HepG2 (cell line): Measurements from ENCODE around the gene B4GALT3. TPM values are rescaled to one million over a fixed set of nuclear protein-coding genes. Genes with fewer than 3 reads are reported as not detected.

Experiments used
- CBX5 ChIP-seq: sonication (generic); formaldehyde crosslinking; IDR thresholded peaks from 2 replicates; pipeline ENCODE4 v1.4.0; 2020; ENCODE audit warnings: missing genetic modification reagents, borderline replicate concordance
- HNF4G ChIP-seq, 2 experiments: sonication (generic) in 1 of 2; formaldehyde crosslinking in 1 of 2; IDR thresholded peaks; 2 replicates each; pipeline versions ENCODE4 v1.4.0 to v1.6.1; 2011 to 2020; ENCODE audit warnings: borderline replicate concordance in 2 of 2, low read depth in 2 of 2, mild to moderate bottlenecking in 2 of 2, low read length in 1 of 2, missing genetic modification reagents in 1 of 2, moderate library complexity in 1 of 2
- JUNB ChIP-seq: sonication (generic); formaldehyde crosslinking; IDR thresholded peaks from 2 replicates; pipeline ENCODE4 v1.8.0; 2022; ENCODE audit warnings: missing genetic modification reagents, mild to moderate bottlenecking, borderline replicate concordance
- ZKSCAN5 ChIP-seq: sonication (generic); formaldehyde crosslinking; IDR thresholded peaks from 2 replicates; pipeline ENCODE4 v1.5.1; 2020; ENCODE audit warnings: mild to moderate bottlenecking, missing genetic modification reagents
- ZNF138 ChIP-seq: sonication (generic); formaldehyde crosslinking; IDR thresholded peaks from 2 replicates; pipeline ENCODE4 v1.5.0; 2020; ENCODE audit warnings: mild to moderate bottlenecking, low read depth, missing genetic modification reagents
- ZNF546 ChIP-seq: sonication (generic); formaldehyde crosslinking; conservative IDR thresholded peaks from 2 replicates; pipeline ENCODE4 v1.8.1; 2023; ENCODE audit warnings: mild to moderate bottlenecking, missing genetic modification reagents
- ZNF605 ChIP-seq: sonication (generic); formaldehyde crosslinking; IDR thresholded peaks from 2 replicates; pipeline ENCODE4 v1.8.0; 2022; ENCODE audit warnings: mild to moderate bottlenecking, missing genetic modification reagents
- ZNF724P ChIP-seq: sonication (generic); formaldehyde crosslinking; IDR thresholded peaks from 2 replicates; pipeline ENCODE4 v1.8.0; 2022; ENCODE audit warnings: missing genetic modification reagents, borderline replicate concordance
- polyA plus RNA-seq, 8 experiments: library from polyadenylated mRNA; depleted of rRNA in 3 of 8; stranded (reverse) in 7 of 8; unstranded in 1 of 8; fragments of >200 nt; fragmentation: Illumina TruSeq in 4 of 8; extraction: Trizol in 4 of 8; gene quantifications; 2 replicates each; pipeline versions ENCODE4 v1.2.1 to v1.2.3, GENCODE V29; 2011 to 2016; ENCODE audit warnings: low read depth in 4 of 8, missing spikeins in 1 of 8, mixed read lengths in 1 of 8; ENCODE audit not compliant: insufficient read depth in 1 of 8
- total RNA-seq, 5 experiments: library from RNA; depleted of rRNA; stranded (reverse); fragments of >200 nt; fragmentation: Illumina TruSeq; extraction: Trizol; gene quantifications; 2 replicates each; pipeline ENCODE4 v1.2.3, GENCODE V29; 2016; ENCODE audit warnings: low read depth in 1 of 5
- TF ChIP-seq, protein P1 (sequence below): sonication (generic); formaldehyde crosslinking; IDR thresholded peaks from 2 replicates; pipeline ENCODE4 v1.9.0; 2021; ENCODE audit warnings: missing genetic modification reagents, mild to moderate bottlenecking, borderline replicate concordance
- TF ChIP-seq, protein P2 (sequence below): sonication (generic); formaldehyde crosslinking; IDR thresholded peaks from 2 replicates; pipeline ENCODE4 v1.4.0; 2020; ENCODE audit warnings: missing genetic modification reagents
- TF ChIP-seq, protein P3 (sequence below): IDR thresholded peaks from 2 replicates; pipeline ENCODE4 v1.6.1; 2016; ENCODE audit warnings: low read depth, control low read depth
- TF ChIP-seq, protein P4 (sequence below): sonication (generic); formaldehyde crosslinking; IDR thresholded peaks from 2 replicates; pipeline ENCODE4 v1.5.1; 2020; ENCODE audit warnings: missing genetic modification reagents, mild to moderate bottlenecking, borderline replicate concordance
- TF ChIP-seq, protein P5 (sequence below): sonication (generic); formaldehyde crosslinking; IDR thresholded peaks from 2 replicates; pipeline ENCODE4 v1.5.1; 2020; ENCODE audit warnings: mild to moderate bottlenecking, missing genetic modification reagents, moderate library complexity

The B4GALT3 gene
- total and polyA plus RNA-seq, 2 of the 13 experiments (the other 11 are each of a cell fraction or from before 2014, with no cell fraction given), result 35.6 to 40.4 TPM

DNA sequence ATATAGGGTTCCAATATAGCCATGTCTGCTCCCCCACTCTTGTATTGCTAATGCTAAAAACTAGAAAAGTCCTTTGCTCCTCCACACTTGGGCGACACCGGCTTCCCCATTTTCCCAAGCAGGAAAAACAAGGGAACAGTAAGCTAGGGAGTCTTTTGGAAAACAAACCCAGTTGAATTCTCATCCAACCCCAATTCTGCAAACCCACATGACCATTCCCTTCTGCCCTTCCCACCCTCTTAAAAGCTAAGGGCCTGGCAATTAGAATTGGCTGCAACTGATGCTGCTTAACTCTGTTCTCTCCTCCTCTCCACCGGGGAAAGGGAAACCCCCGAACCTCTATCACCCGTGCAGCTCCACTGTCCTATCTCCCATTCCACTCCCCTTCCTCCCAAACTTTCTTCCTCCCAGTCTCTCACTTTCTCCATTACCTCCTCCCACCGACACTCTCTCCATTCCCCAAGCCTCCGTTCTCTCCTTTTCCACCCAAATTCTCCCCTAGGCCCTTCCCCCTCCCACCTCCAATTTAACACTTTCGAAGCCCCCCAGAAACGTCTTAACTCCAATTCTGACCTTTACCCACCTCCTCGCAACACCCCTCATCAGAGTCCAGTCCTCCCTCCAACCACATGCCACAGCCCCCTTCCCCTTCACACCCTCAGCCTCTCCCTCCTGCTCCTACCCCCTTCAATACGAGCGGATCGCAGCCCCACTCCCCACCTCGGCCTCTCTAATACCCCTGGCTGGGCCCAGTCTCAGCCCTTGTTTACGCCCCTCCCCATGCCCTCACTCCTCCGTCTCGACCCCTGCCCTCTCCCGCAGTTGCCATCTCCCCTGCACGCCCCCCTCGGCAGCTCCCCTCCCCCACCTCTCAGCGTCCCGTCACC, 45.5 kb downstream of the B4GALT3 start (continued):
- TF ChIP-seq HNF4G (IDR thresholded peaks at IDR 0.05; ENCODE audit: borderline replicate concordance, low read depth, low read length), result no peak
- TF ChIP-seq HNF4G (CRISPR knock-in tag; IDR thresholded peaks at IDR 0.05; ENCODE audit: borderline replicate concordance, low read depth), result 0 out of 2 replicates have a peak, but pooled peaks have one; percentile 13
- TF ChIP-seq, protein P1, sequence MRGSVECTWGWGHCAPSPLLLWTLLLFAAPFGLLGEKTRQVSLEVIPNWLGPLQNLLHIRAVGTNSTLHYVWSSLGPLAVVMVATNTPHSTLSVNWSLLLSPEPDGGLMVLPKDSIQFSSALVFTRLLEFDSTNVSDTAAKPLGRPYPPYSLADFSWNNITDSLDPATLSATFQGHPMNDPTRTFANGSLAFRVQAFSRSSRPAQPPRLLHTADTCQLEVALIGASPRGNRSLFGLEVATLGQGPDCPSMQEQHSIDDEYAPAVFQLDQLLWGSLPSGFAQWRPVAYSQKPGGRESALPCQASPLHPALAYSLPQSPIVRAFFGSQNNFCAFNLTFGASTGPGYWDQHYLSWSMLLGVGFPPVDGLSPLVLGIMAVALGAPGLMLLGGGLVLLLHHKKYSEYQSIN (CRISPR knock-in tag), result no peak
- TF ChIP-seq ZNF546 (CRISPR knock-in tag), result no peak
- TF ChIP-seq, protein P2, sequence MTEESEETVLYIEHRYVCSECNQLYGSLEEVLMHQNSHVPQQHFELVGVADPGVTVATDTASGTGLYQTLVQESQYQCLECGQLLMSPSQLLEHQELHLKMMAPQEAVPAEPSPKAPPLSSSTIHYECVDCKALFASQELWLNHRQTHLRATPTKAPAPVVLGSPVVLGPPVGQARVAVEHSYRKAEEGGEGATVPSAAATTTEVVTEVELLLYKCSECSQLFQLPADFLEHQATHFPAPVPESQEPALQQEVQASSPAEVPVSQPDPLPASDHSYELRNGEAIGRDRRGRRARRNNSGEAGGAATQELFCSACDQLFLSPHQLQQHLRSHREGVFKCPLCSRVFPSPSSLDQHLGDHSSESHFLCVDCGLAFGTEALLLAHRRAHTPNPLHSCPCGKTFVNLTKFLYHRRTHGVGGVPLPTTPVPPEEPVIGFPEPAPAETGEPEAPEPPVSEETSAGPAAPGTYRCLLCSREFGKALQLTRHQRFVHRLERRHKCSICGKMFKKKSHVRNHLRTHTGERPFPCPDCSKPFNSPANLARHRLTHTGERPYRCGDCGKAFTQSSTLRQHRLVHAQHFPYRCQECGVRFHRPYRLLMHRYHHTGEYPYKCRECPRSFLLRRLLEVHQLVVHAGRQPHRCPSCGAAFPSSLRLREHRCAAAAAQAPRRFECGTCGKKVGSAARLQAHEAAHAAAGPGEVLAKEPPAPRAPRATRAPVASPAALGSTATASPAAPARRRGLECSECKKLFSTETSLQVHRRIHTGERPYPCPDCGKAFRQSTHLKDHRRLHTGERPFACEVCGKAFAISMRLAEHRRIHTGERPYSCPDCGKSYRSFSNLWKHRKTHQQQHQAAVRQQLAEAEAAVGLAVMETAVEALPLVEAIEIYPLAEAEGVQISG, result no peak
- no peak for TF ChIP-seq ZNF605
- TF ChIP-seq ZNF138 (CRISPR knock-in tag), result no peak
- no peak for TF ChIP-seq ZNF724P (CRISPR knock-in tag)
- peak; percentile 33; the same call in 1 of the 2 replicates for TF ChIP-seq JUNB
- TF ChIP-seq, protein P3, sequence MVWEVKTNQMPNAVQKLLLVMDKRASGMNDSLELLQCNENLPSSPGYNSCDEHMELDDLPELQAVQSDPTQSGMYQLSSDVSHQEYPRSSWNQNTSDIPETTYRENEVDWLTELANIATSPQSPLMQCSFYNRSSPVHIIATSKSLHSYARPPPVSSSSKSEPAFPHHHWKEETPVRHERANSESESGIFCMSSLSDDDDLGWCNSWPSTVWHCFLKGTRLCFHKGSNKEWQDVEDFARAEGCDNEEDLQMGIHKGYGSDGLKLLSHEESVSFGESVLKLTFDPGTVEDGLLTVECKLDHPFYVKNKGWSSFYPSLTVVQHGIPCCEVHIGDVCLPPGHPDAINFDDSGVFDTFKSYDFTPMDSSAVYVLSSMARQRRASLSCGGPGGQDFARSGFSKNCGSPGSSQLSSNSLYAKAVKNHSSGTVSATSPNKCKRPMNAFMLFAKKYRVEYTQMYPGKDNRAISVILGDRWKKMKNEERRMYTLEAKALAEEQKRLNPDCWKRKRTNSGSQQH, result no peak
- TF ChIP-seq, protein P4, sequence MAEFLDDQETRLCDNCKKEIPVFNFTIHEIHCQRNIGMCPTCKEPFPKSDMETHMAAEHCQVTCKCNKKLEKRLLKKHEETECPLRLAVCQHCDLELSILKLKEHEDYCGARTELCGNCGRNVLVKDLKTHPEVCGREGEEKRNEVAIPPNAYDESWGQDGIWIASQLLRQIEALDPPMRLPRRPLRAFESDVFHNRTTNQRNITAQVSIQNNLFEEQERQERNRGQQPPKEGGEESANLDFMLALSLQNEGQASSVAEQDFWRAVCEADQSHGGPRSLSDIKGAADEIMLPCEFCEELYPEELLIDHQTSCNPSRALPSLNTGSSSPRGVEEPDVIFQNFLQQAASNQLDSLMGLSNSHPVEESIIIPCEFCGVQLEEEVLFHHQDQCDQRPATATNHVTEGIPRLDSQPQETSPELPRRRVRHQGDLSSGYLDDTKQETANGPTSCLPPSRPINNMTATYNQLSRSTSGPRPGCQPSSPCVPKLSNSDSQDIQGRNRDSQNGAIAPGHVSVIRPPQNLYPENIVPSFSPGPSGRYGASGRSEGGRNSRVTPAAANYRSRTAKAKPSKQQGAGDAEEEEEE (CRISPR knock-in tag), result no peak
- TF ChIP-seq CBX5 (CRISPR knock-in tag), result no peak
- no peak for TF ChIP-seq ZKSCAN5 (CRISPR knock-in tag)
- TF ChIP-seq, protein P5, sequence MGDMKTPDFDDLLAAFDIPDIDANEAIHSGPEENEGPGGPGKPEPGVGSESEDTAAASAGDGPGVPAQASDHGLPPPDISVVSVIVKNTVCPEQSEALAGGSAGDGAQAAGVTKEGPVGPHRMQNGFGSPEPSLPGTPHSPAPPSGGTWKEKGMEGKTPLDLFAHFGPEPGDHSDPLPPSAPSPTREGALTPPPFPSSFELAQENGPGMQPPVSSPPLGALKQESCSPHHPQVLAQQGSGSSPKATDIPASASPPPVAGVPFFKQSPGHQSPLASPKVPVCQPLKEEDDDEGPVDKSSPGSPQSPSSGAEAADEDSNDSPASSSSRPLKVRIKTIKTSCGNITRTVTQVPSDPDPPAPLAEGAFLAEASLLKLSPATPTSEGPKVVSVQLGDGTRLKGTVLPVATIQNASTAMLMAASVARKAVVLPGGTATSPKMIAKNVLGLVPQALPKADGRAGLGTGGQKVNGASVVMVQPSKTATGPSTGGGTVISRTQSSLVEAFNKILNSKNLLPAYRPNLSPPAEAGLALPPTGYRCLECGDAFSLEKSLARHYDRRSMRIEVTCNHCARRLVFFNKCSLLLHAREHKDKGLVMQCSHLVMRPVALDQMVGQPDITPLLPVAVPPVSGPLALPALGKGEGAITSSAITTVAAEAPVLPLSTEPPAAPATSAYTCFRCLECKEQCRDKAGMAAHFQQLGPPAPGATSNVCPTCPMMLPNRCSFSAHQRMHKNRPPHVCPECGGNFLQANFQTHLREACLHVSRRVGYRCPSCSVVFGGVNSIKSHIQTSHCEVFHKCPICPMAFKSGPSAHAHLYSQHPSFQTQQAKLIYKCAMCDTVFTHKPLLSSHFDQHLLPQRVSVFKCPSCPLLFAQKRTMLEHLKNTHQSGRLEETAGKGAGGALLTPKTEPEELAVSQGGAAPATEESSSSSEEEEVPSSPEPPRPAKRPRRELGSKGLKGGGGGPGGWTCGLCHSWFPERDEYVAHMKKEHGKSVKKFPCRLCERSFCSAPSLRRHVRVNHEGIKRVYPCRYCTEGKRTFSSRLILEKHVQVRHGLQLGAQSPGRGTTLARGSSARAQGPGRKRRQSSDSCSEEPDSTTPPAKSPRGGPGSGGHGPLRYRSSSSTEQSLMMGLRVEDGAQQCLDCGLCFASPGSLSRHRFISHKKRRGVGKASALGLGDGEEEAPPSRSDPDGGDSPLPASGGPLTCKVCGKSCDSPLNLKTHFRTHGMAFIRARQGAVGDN, result no peak; the same call in 1 of the 2 replicates
